GM12872 (cell line): ENCODE results near the gene CLK2.

Experiments used
- CTCF ChIP-seq: IDR thresholded peaks from 3 replicates; pipeline ENCODE4 v1.5.1; 2011; ENCODE audit warnings: low read depth, mild to moderate bottlenecking, low read length, moderate library complexity; ENCODE audit not compliant: insufficient read depth

Gene CLK2

DNA sequence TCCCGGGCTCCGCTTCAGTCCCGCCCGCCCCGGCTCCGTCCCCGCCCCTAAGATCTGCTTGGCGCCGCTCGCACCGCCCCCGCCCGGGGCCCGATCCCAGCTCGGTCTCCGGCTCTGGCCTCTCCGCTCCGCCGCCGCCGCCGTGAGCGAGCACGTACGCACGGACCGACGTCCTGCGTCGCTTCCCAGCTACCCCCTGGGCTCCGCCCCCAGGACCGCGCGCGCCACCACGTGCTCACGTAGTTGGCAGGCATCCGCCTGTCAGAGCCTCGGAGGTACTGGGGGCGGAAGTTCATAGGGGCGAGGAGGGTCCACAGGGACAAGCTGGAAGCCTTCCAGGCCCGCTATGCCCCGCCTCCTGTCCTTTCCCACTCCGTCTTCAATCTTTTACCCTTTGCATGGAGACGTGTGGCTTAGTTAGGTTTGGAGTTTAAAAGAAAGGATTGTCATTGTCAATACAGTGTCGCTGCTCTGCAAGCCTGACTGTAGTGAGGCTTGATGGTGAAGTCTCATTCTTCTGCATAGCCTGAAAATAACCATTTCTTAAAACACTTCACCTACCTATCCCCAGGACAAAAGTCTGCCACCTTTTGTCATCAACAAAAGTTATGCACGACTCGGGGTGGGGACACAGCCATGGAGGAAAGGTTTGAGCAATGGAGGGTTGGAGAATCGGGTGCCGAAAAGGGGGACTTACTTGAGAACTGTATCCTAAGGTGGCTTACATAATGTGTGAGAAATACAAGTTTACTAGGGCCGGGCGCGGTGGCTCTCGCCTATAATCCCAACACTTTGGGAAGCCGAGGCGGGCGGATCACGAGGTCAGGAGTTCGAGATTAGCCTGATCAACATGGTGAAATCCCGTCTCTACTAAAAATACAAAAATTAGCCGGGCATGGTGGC lies at the start of gene CLK2:
CLK2 (minus strand) TSS at position 162 of the 903 bp plus-strand sequence. CDS start 2,527 bp downstream, outside the sequence.
- TF ChIP-seq CTCF = no peak

- TF ChIP-seq CTCF = no peak
Observed at GRCh38 chr1:155322571-155322952, 49.3 kb upstream of the CLK2 start.

DNA sequence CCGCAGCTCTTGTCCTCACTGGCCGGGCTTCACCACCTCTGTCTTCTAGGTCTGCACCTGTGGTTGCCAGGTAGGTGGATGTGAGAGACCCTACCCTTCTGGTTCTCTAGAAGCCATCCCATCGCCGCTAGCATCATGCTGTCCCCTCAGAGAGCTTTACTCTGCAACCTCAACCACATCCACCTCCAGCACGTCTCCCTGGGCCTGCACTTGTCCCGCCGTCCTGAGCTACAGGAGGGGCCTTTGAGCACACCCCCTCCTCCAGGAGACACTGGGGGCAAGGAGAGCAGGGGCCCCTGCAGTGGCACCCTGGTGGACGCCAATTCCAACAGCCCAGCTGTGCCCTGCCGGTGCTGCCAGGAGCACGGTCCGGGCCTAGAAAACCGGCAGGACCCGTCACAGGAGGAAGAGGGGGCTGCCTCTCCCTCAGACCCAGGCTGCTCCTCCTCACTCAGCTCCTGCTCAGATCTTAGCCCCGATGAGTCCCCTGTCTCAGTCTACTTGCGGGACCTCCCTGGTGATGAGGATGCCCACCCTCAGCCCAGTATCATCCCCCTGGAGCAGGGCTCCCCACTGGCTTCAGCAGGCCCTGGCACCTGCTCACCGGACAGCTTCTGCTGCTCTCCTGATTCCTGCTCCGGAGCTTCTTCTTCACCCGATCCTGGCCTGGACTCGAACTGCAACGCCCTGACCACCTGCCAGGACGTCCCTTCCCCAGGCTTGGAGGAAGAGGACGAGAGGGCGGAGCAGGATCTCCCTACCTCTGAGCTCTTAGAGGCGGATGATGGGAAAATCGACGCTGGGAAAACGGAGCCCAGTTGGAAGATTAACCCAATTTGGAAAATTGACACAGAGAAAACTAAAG lies 48.6 kb upstream of the CLK2 start:
- no peak for TF ChIP-seq CTCF

DNA sequence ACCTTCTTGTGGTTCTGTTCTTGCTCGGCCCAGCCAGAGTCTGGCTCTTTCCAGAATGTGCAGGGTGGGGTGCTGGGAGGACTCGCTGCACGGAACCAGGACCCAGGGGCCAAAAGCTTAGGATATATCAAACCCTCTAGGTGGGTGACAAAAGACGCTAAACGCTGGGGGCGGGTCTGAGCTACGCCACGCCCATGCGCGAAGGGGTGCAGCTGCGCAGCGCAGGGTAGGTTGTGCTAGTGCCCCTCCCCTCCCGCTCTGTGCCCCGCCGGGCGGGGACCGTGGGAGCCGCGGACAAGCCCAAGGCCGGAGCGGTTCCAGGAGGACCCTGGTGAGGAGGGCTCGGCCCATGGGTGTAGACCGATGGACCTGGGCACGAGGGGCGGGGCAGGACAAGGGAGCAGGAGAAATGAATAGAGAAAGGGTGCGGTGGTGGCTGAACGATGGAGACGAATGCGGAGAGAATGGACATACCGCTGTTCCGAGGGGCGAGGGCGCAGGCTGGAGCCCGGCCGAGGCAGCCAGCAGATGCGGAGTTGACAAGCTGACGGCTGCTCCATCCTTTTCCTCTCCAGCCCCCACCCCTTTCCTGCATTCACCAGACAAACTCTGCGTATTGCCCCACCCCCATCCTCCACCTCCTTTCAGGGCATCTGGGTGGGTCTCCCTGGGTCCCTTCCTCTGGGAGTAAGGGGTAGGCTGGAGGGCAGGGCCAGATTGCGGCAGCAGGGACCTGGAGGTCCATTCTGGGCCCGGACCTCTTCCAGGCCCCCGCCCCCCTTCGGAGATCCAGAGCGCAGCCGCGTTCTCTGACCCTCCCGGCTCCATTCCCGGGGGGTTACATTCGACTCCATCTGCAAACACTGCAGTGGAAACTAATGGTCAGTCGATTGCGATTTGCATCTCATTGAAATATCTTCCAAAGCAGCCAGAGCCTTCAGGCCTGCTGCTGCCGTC lies 47.6 kb upstream of the CLK2 start, which contains the start of gene RUSC1:
RUSC1 (plus strand) TSS at position 234 of the 957 bp plus-strand sequence. CDS start 880 bp downstream, outside the sequence.
- no peak for TF ChIP-seq CTCF

- TF ChIP-seq CTCF = no peak
Observed at GRCh38 chr1:155320252-155320651, 46.9 kb upstream of the CLK2 start.

GRCh38 chr1:155319536-155319935 lies 46.2 kb upstream of the CLK2 start:
- TF ChIP-seq CTCF = no peak
